PC-9 (cell line): Measurements from ENCODE around the gene TAOK1. TPM values are rescaled to one million over a fixed set of nuclear protein-coding genes. Genes with fewer than 3 reads are reported as not detected.

Experiments used
- BruUV-seq: library from RNA; stranded (reverse); fragments of 400-500 nt; replicated peaks from 2 replicates; lab custom pipeline; 2021; lab: Mats Ljungman, UMichigan
- CTCF ChIA-PET: fragments of 300-600 bp; sonication (Branson Sonifier 250); formaldehyde crosslinking; loops from one replicate; lab custom pipeline; 2022; ENCODE audit warnings: antibody characterized with exemption; lab: Charles Lee
- POLR2A ChIA-PET: fragments of 300-600 bp; sonication (Branson Sonifier 250); formaldehyde crosslinking; loops from one replicate; lab custom pipeline; 2022; ENCODE audit warnings: antibody characterized with exemption; ENCODE audit not compliant: unreplicated experiment; lab: Charles Lee
- DNase-seq, 2 experiments: peaks; one replicate each; pipeline versions ENCODE4 v3.0.0 to v3.0.0-alpha.2; 2015 to 2022; ENCODE audit warnings: mixed read lengths in 1 of 2
- H2AFZ ChIP-seq: fragments of 200-600 bp; sonication (generic); 2 replicates; pipeline ENCODE4 v1.8.1; 2017; ENCODE audit warnings: antibody characterized with exemption
- H3F3A ChIP-seq: fragments of 200-600 bp; sonication (generic); 2 replicates; pipeline ENCODE4 v1.8.1; 2017; ENCODE audit warnings: antibody characterized with exemption, mild to moderate bottlenecking, low read depth; ENCODE audit not compliant: insufficient read depth
- H3K27ac ChIP-seq: fragments of 200-600 bp; sonication (generic); 2 replicates; pipeline ENCODE4 v1.6.1; 2016; ENCODE audit warnings: mixed run types
- H3K27me3 ChIP-seq: fragments of 200-600 bp; sonication (generic); 2 replicates; pipeline ENCODE4 v1.6.1; 2016; ENCODE audit warnings: low read depth, mixed run types; ENCODE audit not compliant: insufficient read depth
- H3K36me3 ChIP-seq: fragments of 200-600 bp; sonication (generic); 2 replicates; pipeline ENCODE4 v1.6.1; 2016; ENCODE audit warnings: low read depth, mixed run types
- H3K4me1 ChIP-seq: fragments of 200-600 bp; sonication (generic); replicated peaks from 2 replicates; pipeline ENCODE4 v1.6.1; 2016; ENCODE audit warnings: mixed run types; ENCODE audit not compliant: insufficient read depth
- H3K4me2 ChIP-seq: fragments of 200-600 bp; sonication (generic); 2 replicates; pipeline ENCODE4 v1.6.1; 2017; ENCODE audit warnings: mixed run types
- H3K4me3 ChIP-seq: fragments of 200-600 bp; sonication (generic); 2 replicates; pipeline ENCODE4 v1.6.1; 2016; ENCODE audit warnings: mixed run types
- H3K79me2 ChIP-seq: fragments of 200-600 bp; sonication (generic); 2 replicates; pipeline ENCODE4 v1.6.1; 2017; ENCODE audit warnings: low read depth, mixed run types
- H3K9me2 ChIP-seq: fragments of 200-600 bp; sonication (generic); 2 replicates; pipeline ENCODE4 v1.8.1; 2017; ENCODE audit warnings: mild to moderate bottlenecking; ENCODE audit not compliant: insufficient read depth
- H3K9me3 ChIP-seq: fragments of 200-600 bp; sonication (generic); 2 replicates; pipeline ENCODE4 v1.8.1; 2016; ENCODE audit warnings: low read depth; ENCODE audit not compliant: insufficient read depth
- H4K20me1 ChIP-seq: fragments of 200-600 bp; sonication (generic); 2 replicates; pipeline ENCODE4 v1.8.1; 2017; ENCODE audit not compliant: insufficient read depth
- EZH2 ChIP-seq: fragments of 200-600 bp; sonication (generic); IDR thresholded peaks from 2 replicates; pipeline ENCODE4 v1.8.0; 2017; ENCODE audit warnings: antibody characterized with exemption, low read depth
- intact Hi-C: fragments of 100-400 bp; cut with micrococcal nuclease; formaldehyde crosslinking; loops from one replicate; pipeline ENCODE4 v1.10.0; 2022; ENCODE audit not compliant: unreplicated experiment
- total RNA-seq: library from RNA; stranded (reverse); gene quantifications from 2 replicates; pipeline ENCODE4 v1.2.3, GENCODE V29; 2021
- TF ChIP-seq, protein P1 (sequence below): fragments of 200-600 bp; sonication (generic); conservative IDR thresholded peaks from 2 replicates; pipeline ENCODE4 v1.6.1; 2017; ENCODE audit warnings: mixed run types, antibody characterized with exemption, mild to moderate bottlenecking, moderate library complexity

Gene TAOK1
- total RNA-seq, 1 experiment from 2014 or later, result 51.1 TPM

DNA sequence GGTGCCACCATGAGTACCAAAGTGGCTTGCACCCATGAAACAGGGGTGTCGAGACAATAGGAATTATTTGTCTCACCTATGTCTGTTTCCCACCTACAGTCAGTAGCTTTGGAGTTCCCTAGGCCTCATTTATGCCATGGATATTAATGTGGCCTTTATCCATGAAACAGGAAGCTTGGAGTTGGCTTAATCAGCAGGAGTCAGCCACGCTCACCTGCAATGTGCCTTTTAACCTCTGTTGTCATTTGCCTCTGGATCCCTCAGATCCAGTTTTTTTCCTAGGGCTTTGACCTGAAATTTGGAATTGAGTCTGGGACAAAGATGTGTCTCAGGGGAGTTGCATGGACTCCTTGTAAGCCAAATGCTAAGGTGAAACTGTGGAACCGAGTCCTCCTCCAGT lies 44.4 kb downstream of the TAOK1 start:
- Histone ChIP-seq H3K36me3 (no peaks in the 10 kb centered on the region), H2AFZ (no peak overlapping the region), H3K9me3 (no peaks in the 10 kb centered on the region), H3K4me1 (no peaks in the 10 kb centered on the region), H3F3A (no peaks in the 10 kb centered on the region; the same call in 1 of the 2 replicates), H3K27ac (no peak overlapping the region), H3K4me2 (no peak overlapping the region), H3K79me2 (peaks cover 36% of the 10 kb centered on the region), H3K9me2 (no peaks in the 10 kb centered on the region), H4K20me1 (no peaks in the 10 kb centered on the region; the same call in none of the 2 replicates), H3K27me3 (no peaks in the 10 kb centered on the region), H3K4me3 (no peak overlapping the region)
- CTCF ChIA-PET, result no interaction called here
- POLR2A ChIA-PET, result no interaction called here
- intact Hi-C loops, result no loop called here
- no peak for TF ChIP-seq EZH2
- no peak for DNase-seq
- no TSS peak for BruUV-seq

DNA sequence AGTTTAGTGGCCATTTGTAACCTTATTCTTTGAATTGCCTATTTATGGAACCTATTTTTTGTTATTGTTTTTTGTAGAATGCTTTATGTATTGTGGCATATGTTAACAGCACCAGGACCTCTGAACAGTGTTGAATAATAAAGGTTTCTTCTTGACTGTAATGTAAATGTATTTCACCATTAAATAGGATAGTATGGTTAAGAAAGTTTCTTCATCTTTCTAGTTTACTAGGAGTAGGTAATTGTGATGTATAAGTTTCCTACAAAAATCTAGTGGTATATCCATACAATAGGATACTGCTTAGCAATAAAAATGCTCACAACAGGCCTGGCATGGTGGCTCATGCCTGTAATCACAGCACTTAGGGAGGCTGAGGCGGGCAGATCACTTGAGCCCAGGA lies 52.3 kb downstream of the TAOK1 start:
- Histone ChIP-seq H3K27ac (no peak overlapping the region), H3F3A (peaks cover 13% of the 10 kb centered on the region; the same call in 1 of the 2 replicates), H3K4me1 (peaks cover 14% of the 10 kb centered on the region; the same call in 1 of the 2 replicates), H2AFZ (no peak overlapping the region), H3K9me2 (no peaks in the 10 kb centered on the region), H3K36me3 (no peaks in the 10 kb centered on the region), H3K4me3 (no peak overlapping the region), H3K9me3 (no peaks in the 10 kb centered on the region), H3K27me3 (no peaks in the 10 kb centered on the region), H3K79me2 (peaks cover 70% of the 10 kb centered on the region), H4K20me1 (peaks cover 22% of the 10 kb centered on the region), H3K4me2 (no peak overlapping the region)
- TF ChIP-seq, protein P1, sequence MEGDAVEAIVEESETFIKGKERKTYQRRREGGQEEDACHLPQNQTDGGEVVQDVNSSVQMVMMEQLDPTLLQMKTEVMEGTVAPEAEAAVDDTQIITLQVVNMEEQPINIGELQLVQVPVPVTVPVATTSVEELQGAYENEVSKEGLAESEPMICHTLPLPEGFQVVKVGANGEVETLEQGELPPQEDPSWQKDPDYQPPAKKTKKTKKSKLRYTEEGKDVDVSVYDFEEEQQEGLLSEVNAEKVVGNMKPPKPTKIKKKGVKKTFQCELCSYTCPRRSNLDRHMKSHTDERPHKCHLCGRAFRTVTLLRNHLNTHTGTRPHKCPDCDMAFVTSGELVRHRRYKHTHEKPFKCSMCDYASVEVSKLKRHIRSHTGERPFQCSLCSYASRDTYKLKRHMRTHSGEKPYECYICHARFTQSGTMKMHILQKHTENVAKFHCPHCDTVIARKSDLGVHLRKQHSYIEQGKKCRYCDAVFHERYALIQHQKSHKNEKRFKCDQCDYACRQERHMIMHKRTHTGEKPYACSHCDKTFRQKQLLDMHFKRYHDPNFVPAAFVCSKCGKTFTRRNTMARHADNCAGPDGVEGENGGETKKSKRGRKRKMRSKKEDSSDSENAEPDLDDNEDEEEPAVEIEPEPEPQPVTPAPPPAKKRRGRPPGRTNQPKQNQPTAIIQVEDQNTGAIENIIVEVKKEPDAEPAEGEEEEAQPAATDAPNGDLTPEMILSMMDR, result no peak
- no peak for TF ChIP-seq EZH2
- intact Hi-C loops, result no loop called here
- ChIA-PET CTCF (no interaction called here), POLR2A (no interaction called here)
- BruUV-seq, result no TSS peak
- DNase-seq, result no peak

DNA sequence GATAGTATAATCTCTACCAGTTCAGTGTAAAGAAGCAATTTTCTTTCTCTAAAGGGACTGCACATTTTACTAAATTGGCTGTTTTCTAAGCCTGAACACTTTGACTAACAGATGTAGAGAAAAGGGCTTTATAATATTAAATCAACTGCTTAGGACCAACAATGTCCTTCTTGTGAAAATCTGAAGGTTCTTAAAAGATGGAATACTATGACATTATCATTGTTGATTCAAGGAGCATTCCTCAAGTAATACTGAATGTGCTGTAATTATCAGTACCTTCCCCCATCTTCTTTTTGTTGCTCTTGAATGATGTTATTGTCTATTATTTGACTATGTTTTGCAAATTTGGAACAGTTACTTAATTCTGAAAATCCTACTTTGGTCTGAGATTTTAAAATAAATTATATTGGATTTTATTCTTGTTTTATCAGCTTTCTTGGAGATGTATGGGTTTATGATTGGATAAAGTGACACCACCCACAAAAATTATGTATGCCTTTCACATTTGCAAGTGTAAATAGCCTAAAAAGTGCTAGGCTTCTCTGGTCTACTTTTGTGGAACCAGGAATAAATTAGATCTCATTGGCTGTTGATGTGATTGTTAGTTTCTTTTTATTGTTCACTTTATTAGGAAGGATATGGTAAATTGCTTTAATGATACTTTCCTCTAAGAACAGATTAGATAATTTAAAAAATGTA lies 53.0 kb downstream of the TAOK1 start:
- Histone ChIP-seq H3K27ac (no peak overlapping the region), H3K79me2 (peaks cover 75% of the 10 kb centered on the region), H3K36me3 (no peaks in the 10 kb centered on the region), H4K20me1 (peaks cover 27% of the 10 kb centered on the region), H3K4me2 (no peak overlapping the region), H2AFZ (no peak overlapping the region), H3F3A (peaks cover 13% of the 10 kb centered on the region; the same call in 1 of the 2 replicates), H3K9me3 (no peaks in the 10 kb centered on the region), H3K27me3 (no peaks in the 10 kb centered on the region), H3K9me2 (no peaks in the 10 kb centered on the region), H3K4me1 (peaks cover 14% of the 10 kb centered on the region; the same call in 1 of the 2 replicates), H3K4me3 (no peak overlapping the region)
- ChIA-PET CTCF (no interaction called here), POLR2A (no interaction called here)
- DNase-seq, result no peak
- TF ChIP-seq, protein P1, result no peak
- TF ChIP-seq EZH2, result no peak
- BruUV-seq, result no TSS peak
- intact Hi-C loops, result no loop called here
